Measurements from ENCODE around the gene ZIC1. TPM values are rescaled to one million over a fixed set of nuclear protein-coding genes. Genes with fewer than 3 reads are reported as not detected.

Gene ZIC1
- total and polyA plus RNA-seq, 2 experiments from 2014 or later, result 15.5 to 18.2 TPM

GRCh38 chr3:147422601-147423536 lies 13.7 kb downstream of the ZIC1 start:
- no peak for TF ChIP-seq EZH2 (IDR thresholded peaks at IDR 0.05; ENCODE audit: insufficient read depth, poor library complexity, severe bottlenecking)
- no peak for TF ChIP-seq EZH2phosphoT487 (IDR thresholded peaks at IDR 0.05; ENCODE audit: insufficient read depth, low read depth)
- Histone ChIP-seq H4K20me1 (ENCODE audit: insufficient read depth) (no peaks in the 10 kb centered on the region), H3K4me3 (peak overlapping the region; percentile 60), H3K4me2 (ENCODE audit: unreplicated experiment) (peak overlapping the region; percentile 62), H2AFZ (peak overlapping the region; percentile 78), H3K9me2 (ENCODE audit: insufficient read depth) (no peaks in the 10 kb centered on the region), H3K9ac (peak overlapping the region; percentile 17; the same call in 1 of the 2 replicates), H3K4me1 (ENCODE audit: insufficient read depth) (no peaks in the 10 kb centered on the region), H3K9me3 (ENCODE audit: low read depth) (no peaks in the 10 kb centered on the region), H3F3A (ENCODE audit: insufficient read depth) (no peaks in the 10 kb centered on the region; the same call in 1 of the 2 replicates), H3K79me2 (ENCODE audit: insufficient read depth) (no peaks in the 10 kb centered on the region), H3K27ac (no peak overlapping the region), H3K27me3 (replicated peaks; ENCODE audit: insufficient read depth) (no peaks in the 10 kb centered on the region), H3K36me3 (ENCODE audit: low read depth) (0 out of 2 replicates have a peak, but pooled peaks cover 9% of the 10 kb centered on the region)
- 44 to 45% methylated on average over 36 of the region's 36 CpGs for WGBS, 2 experiments (ENCODE audit: low coverage in 1 of 2, low lambda C conversion rate in 2 of 2, missing lambda C conversion rate in 2 of 2)
- in situ Hi-C loops (cut with MboI), result no loop called here
- DNase-seq, result peak; percentile 48

DNA sequence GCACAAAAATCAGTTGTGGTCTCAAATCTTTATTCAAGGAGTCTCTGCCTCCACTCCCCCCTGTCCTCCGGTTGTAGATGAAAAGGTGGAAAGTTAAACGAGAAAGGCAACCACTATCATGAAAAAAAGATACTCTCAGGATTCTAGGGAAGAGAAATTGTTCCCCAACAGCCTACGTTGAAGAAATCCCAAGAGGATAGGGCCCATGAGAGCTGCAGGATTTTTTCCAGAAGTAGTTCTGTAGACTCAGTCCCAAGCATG lies 14.3 kb downstream of the ZIC1 start:
- H3K4me2 ChIP-seq (ENCODE audit: unreplicated experiment), result peak overlapping the region; percentile 62
- no peaks in the 10 kb centered on the region for H3K27me3 ChIP-seq (replicated peaks; ENCODE audit: insufficient read depth)
- WGBS, 2 experiments (ENCODE audit: low coverage in 1 of 2, low lambda C conversion rate in 2 of 2, missing lambda C conversion rate in 2 of 2), result 59 to 62% methylated on average over 3 of the region's 3 CpGs
- no peaks in the 10 kb centered on the region; the same call in 1 of the 2 replicates for H3F3A ChIP-seq (ENCODE audit: insufficient read depth)
- in situ Hi-C loops (cut with MboI), result no loop called here
- no peaks in the 10 kb centered on the region for H3K79me2 ChIP-seq (ENCODE audit: insufficient read depth)
- H3K9me2 ChIP-seq (ENCODE audit: insufficient read depth), result no peaks in the 10 kb centered on the region
- DNase-seq, result no peak
- peak overlapping the region; percentile 60 for H3K4me3 ChIP-seq
- no peaks in the 10 kb centered on the region for H4K20me1 ChIP-seq (ENCODE audit: insufficient read depth)
- no peak overlapping the region for H3K27ac ChIP-seq
- H3K9ac ChIP-seq, result peak overlapping the region; percentile 17; the same call in 1 of the 2 replicates
- no peaks in the 10 kb centered on the region for H3K9me3 ChIP-seq (ENCODE audit: low read depth)
- peak overlapping the region; percentile 78 for H2AFZ ChIP-seq
- 0 out of 2 replicates have a peak, but pooled peaks cover 3% of the 10 kb centered on the region for H3K36me3 ChIP-seq (ENCODE audit: low read depth)
- H3K4me1 ChIP-seq (ENCODE audit: insufficient read depth), result no peaks in the 10 kb centered on the region
- TF ChIP-seq EZH2 (IDR thresholded peaks at IDR 0.05; ENCODE audit: insufficient read depth, poor library complexity, severe bottlenecking), result no peak
- TF ChIP-seq EZH2phosphoT487 (IDR thresholded peaks at IDR 0.05; ENCODE audit: insufficient read depth, low read depth), result no peak

GRCh38 chr3:147423798-147424580 lies 14.8 kb downstream of the ZIC1 start:
- Histone ChIP-seq H3K36me3 (ENCODE audit: low read depth) (no peaks in the 10 kb centered on the region), H2AFZ (no peak overlapping the region), H3K4me1 (ENCODE audit: insufficient read depth) (no peaks in the 10 kb centered on the region), H3F3A (ENCODE audit: insufficient read depth) (no peaks in the 10 kb centered on the region), H3K4me3 (no peak overlapping the region), H4K20me1 (ENCODE audit: insufficient read depth) (no peaks in the 10 kb centered on the region), H3K27ac (no peak overlapping the region), H3K4me2 (ENCODE audit: unreplicated experiment) (peak overlapping the region; percentile 62), H3K27me3 (replicated peaks; ENCODE audit: insufficient read depth) (no peaks in the 10 kb centered on the region), H3K9ac (no peak overlapping the region), H3K79me2 (ENCODE audit: insufficient read depth) (no peaks in the 10 kb centered on the region), H3K9me3 (ENCODE audit: low read depth) (no peaks in the 10 kb centered on the region), H3K9me2 (ENCODE audit: insufficient read depth) (no peaks in the 10 kb centered on the region)
- 96 to 97% methylated on average over 33 of the region's 33 CpGs for WGBS, 2 experiments (ENCODE audit: low coverage in 1 of 2, low lambda C conversion rate in 2 of 2, missing lambda C conversion rate in 2 of 2)
- DNase-seq, result no peak
- TF ChIP-seq EZH2phosphoT487 (IDR thresholded peaks at IDR 0.05; ENCODE audit: insufficient read depth, low read depth) (no peak), EZH2 (IDR thresholded peaks at IDR 0.05; ENCODE audit: insufficient read depth, poor library complexity, severe bottlenecking) (no peak)
- in situ Hi-C loops (cut with MboI), result no loop called here

GRCh38 chr3:147424581-147425387 lies 15.6 kb downstream of the ZIC1 start:
- Histone ChIP-seq H3K4me2 (ENCODE audit: unreplicated experiment) (no peak overlapping the region), H3K9ac (no peak overlapping the region), H3K9me2 (ENCODE audit: insufficient read depth) (no peaks in the 10 kb centered on the region), H3F3A (ENCODE audit: insufficient read depth) (no peaks in the 10 kb centered on the region), H2AFZ (no peak overlapping the region), H3K79me2 (ENCODE audit: insufficient read depth) (no peaks in the 10 kb centered on the region), H3K27me3 (replicated peaks; ENCODE audit: insufficient read depth) (no peaks in the 10 kb centered on the region), H4K20me1 (ENCODE audit: insufficient read depth) (no peaks in the 10 kb centered on the region), H3K4me3 (no peak overlapping the region), H3K9me3 (ENCODE audit: low read depth) (no peaks in the 10 kb centered on the region), H3K4me1 (ENCODE audit: insufficient read depth) (no peaks in the 10 kb centered on the region), H3K27ac (no peak overlapping the region), H3K36me3 (ENCODE audit: low read depth) (no peaks in the 10 kb centered on the region)
- in situ Hi-C loops (cut with MboI), result no loop called here
- WGBS, 2 experiments (ENCODE audit: low coverage in 1 of 2, low lambda C conversion rate in 2 of 2, missing lambda C conversion rate in 2 of 2), result 95 to 97% methylated on average over 14 of the region's 14 CpGs
- DNase-seq, result no peak
- TF ChIP-seq EZH2phosphoT487 (IDR thresholded peaks at IDR 0.05; ENCODE audit: insufficient read depth, low read depth), result no peak
- TF ChIP-seq EZH2 (IDR thresholded peaks at IDR 0.05; ENCODE audit: insufficient read depth, poor library complexity, severe bottlenecking), result no peak
